HEK293 (cell line): ENCODE results near the gene NYNRIN.

Source experiments
- CTCF ChIA-PET: fragments of 350-600 bp; formaldehyde crosslinking; extraction: SDS; loops from one replicate; lab custom pipeline; 2021; ENCODE audit warnings: antibody characterized with exemption; lab: Yijun Ruan, JAX
- POLR2A ChIA-PET: fragments of 300-600 bp; formaldehyde crosslinking; extraction: SDS; loops from one replicate; lab custom pipeline; 2020; ENCODE audit warnings: antibody characterized with exemption, inconsistent platforms; lab: Yijun Ruan, JAX
- H3K27ac ChIP-seq: fragments of 200-500 bp; sonication (Bioruptor generic); 2 replicates; pipeline ENCODE4 v1.5.1; 2014; ENCODE audit warnings: low read depth, low read length, control low read depth, inconsistent platforms; ENCODE audit errors: extremely low read depth
- H3K36me3 ChIP-seq, 2 experiments: fragments of 200-500 bp in 1 of 2; sonication (Bioruptor generic) in 1 of 2; 1 replicate in 1 of 2; 2 replicates in 1 of 2; pipeline ENCODE4 v1.5.1; 2014 to 2017; ENCODE audit warnings: inconsistent platforms in 2 of 2, low read length in 2 of 2; ENCODE audit not compliant: control insufficient read depth in 2 of 2, insufficient read depth in 1 of 2
- H3K4me1 ChIP-seq: fragments of 200-500 bp; sonication (Bioruptor generic); 2 replicates; pipeline ENCODE4 v1.5.1; 2014; ENCODE audit warnings: mild to moderate bottlenecking, low read length, inconsistent platforms; ENCODE audit not compliant: control insufficient read depth, insufficient read depth
- H3K4me3 ChIP-seq: 2 replicates; pipeline ENCODE4 v1.5.1; 2011; ENCODE audit warnings: low read depth, mild to moderate bottlenecking, control low read depth, low read length, moderate library complexity
- H3K9me3 ChIP-seq: fragments of 200-500 bp; sonication (Bioruptor generic); 2 replicates; pipeline ENCODE4 v1.5.1; 2014; ENCODE audit warnings: low read depth, low read length, inconsistent platforms; ENCODE audit not compliant: control insufficient read depth, insufficient read depth
- BCL11A ChIP-seq: fragments of 450-650 bp; formaldehyde crosslinking; IDR thresholded peaks from 2 replicates; pipeline ENCODE4 v1.5.1; 2016; ENCODE audit warnings: low read depth, missing biosample characterization, missing genetic modification characterization
- BCL11B ChIP-seq: fragments of 450-650 bp; formaldehyde crosslinking; IDR thresholded peaks from 2 replicates; pipeline ENCODE4 v1.5.1; 2016; ENCODE audit warnings: low read depth, missing biosample characterization, missing genetic modification characterization
- INSM2 ChIP-seq: fragments of 450-650 bp; formaldehyde crosslinking; IDR thresholded peaks from 2 replicates; pipeline ENCODE4 v1.5.1; 2016; ENCODE audit warnings: missing biosample characterization, missing genetic modification characterization
- KLF8 ChIP-seq: fragments of 450-650 bp; formaldehyde crosslinking; IDR thresholded peaks from 2 replicates; pipeline ENCODE4 v1.5.1; 2016; ENCODE audit warnings: missing biosample characterization, missing genetic modification characterization
- RBAK ChIP-seq: fragments of 450-650 bp; formaldehyde crosslinking; IDR thresholded peaks from 2 replicates; pipeline ENCODE4 v1.5.1; 2016; ENCODE audit warnings: missing biosample characterization, missing genetic modification characterization
- REPIN1 ChIP-seq: fragments of 450-650 bp; formaldehyde crosslinking; IDR thresholded peaks from 2 replicates; pipeline ENCODE4 v1.5.1; 2017; ENCODE audit warnings: missing biosample characterization, missing genetic modification characterization, low read depth
- ZBTB1 ChIP-seq: fragments of 450-650 bp; formaldehyde crosslinking; IDR thresholded peaks from 2 replicates; pipeline ENCODE4 v1.5.1; 2016; ENCODE audit warnings: missing biosample characterization, missing genetic modification characterization
- ZBTB17 ChIP-seq: fragments of 450-650 bp; formaldehyde crosslinking; IDR thresholded peaks from 2 replicates; pipeline ENCODE4 v1.5.1; 2016; ENCODE audit warnings: missing biosample characterization, missing genetic modification characterization
- ZNF132 ChIP-seq: fragments of 450-650 bp; formaldehyde crosslinking; IDR thresholded peaks from 2 replicates; pipeline ENCODE4 v1.5.1; 2017; ENCODE audit warnings: missing biosample characterization, missing genetic modification characterization, borderline replicate concordance
- ZNF138 ChIP-seq: fragments of 450-650 bp; formaldehyde crosslinking; IDR thresholded peaks from 2 replicates; pipeline ENCODE4 v1.5.1; 2016; ENCODE audit warnings: missing biosample characterization, missing genetic modification characterization, borderline replicate concordance
- ZNF175 ChIP-seq: fragments of 450-650 bp; formaldehyde crosslinking; IDR thresholded peaks from 2 replicates; pipeline ENCODE4 v1.5.1; 2016; ENCODE audit warnings: missing biosample characterization, missing genetic modification characterization
- ZNF214 ChIP-seq: fragments of 450-650 bp; formaldehyde crosslinking; IDR thresholded peaks from 2 replicates; pipeline ENCODE4 v1.5.1; 2017; ENCODE audit warnings: missing biosample characterization, mild to moderate bottlenecking, missing genetic modification characterization, borderline replicate concordance
- ZNF248 ChIP-seq: fragments of 450-650 bp; formaldehyde crosslinking; IDR thresholded peaks from 2 replicates; pipeline ENCODE4 v1.5.1; 2017; ENCODE audit warnings: missing biosample characterization, missing genetic modification characterization
- ZNF335 ChIP-seq: fragments of 450-650 bp; formaldehyde crosslinking; conservative IDR thresholded peaks from 2 replicates; pipeline ENCODE4 v1.5.1; 2016; ENCODE audit warnings: missing biosample characterization, missing genetic modification characterization
- ZNF366 ChIP-seq: fragments of 450-650 bp; formaldehyde crosslinking; conservative IDR thresholded peaks from 2 replicates; pipeline ENCODE4 v1.5.1; 2016; ENCODE audit warnings: missing biosample characterization, missing genetic modification characterization
- ZNF37A ChIP-seq: fragments of 450-650 bp; IDR thresholded peaks from 2 replicates; pipeline ENCODE4 v1.5.1; 2018; ENCODE audit warnings: missing biosample characterization, missing genetic modification characterization
- ZNF404 ChIP-seq: fragments of 450-650 bp; formaldehyde crosslinking; IDR thresholded peaks from 2 replicates; pipeline ENCODE4 v1.5.1; 2017; ENCODE audit warnings: missing biosample characterization, missing genetic modification characterization
- ZNF433 ChIP-seq: fragments of 450-650 bp; formaldehyde crosslinking; IDR thresholded peaks from 2 replicates; pipeline ENCODE4 v1.5.1; 2016; ENCODE audit warnings: missing biosample characterization, missing genetic modification characterization, low read depth
- ZNF48 ChIP-seq: fragments of 450-650 bp; formaldehyde crosslinking; IDR thresholded peaks from 2 replicates; pipeline ENCODE4 v1.5.1; 2016; ENCODE audit warnings: missing biosample characterization, missing genetic modification characterization
- ZNF561 ChIP-seq: fragments of 450-650 bp; IDR thresholded peaks from 2 replicates; pipeline ENCODE4 v1.5.1; 2018; ENCODE audit warnings: missing biosample characterization, missing genetic modification characterization, borderline replicate concordance
- ZNF701 ChIP-seq: fragments of 450-650 bp; formaldehyde crosslinking; IDR thresholded peaks from 2 replicates; pipeline ENCODE4 v1.5.1; 2016; ENCODE audit warnings: missing biosample characterization, missing genetic modification characterization
- ZNF776 ChIP-seq: fragments of 450-650 bp; formaldehyde crosslinking; IDR thresholded peaks from 2 replicates; pipeline ENCODE4 v1.5.0; 2017; ENCODE audit warnings: missing biosample characterization, missing genetic modification characterization, borderline replicate concordance
- ZNF791 ChIP-seq: fragments of 450-650 bp; formaldehyde crosslinking; IDR thresholded peaks from 2 replicates; pipeline ENCODE4 v1.5.1; 2016; ENCODE audit warnings: missing biosample characterization, missing genetic modification characterization
- ZNF837 ChIP-seq: fragments of 450-650 bp; formaldehyde crosslinking; IDR thresholded peaks from 2 replicates; pipeline ENCODE4 v1.5.1; 2016; ENCODE audit warnings: missing biosample characterization, missing genetic modification characterization
- ZNF843 ChIP-seq: fragments of 450-650 bp; formaldehyde crosslinking; IDR thresholded peaks from 2 replicates; pipeline ENCODE4 v1.5.1; 2016; ENCODE audit warnings: missing biosample characterization, missing genetic modification characterization

Gene NYNRIN

GRCh38 chr14:24381363-24382063 is 17.3 kb upstream of the NYNRIN start:
- ChIA-PET CTCF (interaction anchor here (0.9 to 3.0 kb wide), 5 partner anchors 16 to 50 kb away, joined by 3 to 21 read pairs (median 4); partner anchors contain the start of genes CBLN3 and KHNYN), POLR2A (interaction anchor here (1.9 kb wide), 1 partner anchor 48 kb away, joined by 4 read pairs; the partner anchor contains the start of genes CBLN3 and KHNYN)
- Histone ChIP-seq H3K4me1 (peaks cover 8% of the 10 kb centered on the region), H3K27ac (no peak overlapping the region), H3K36me3 (peaks cover 0 to 9% of the 10 kb centered on the region in 2 experiments; a peak in 1 of 3 replicates), H3K4me3 (no peak overlapping the region), H3K9me3 (no peaks in the 10 kb centered on the region)
- TF ChIP-seq BCL11B (tag by site-specific recombination): no peak
- TF ChIP-seq ZNF214 (tag by site-specific recombination): no peak
- TF ChIP-seq INSM2 (tag by site-specific recombination): no peak

- ChIA-PET CTCF (interaction anchor here (0.9 to 1.7 kb wide), 4 partner anchors 17 to 60 kb away, joined by 3 to 10 read pairs (median 4); no protein-coding TSS in a partner anchor), POLR2A (interaction anchor here (1.9 kb wide), 1 partner anchor 48 kb away, joined by 4 read pairs; the partner anchor contains the start of genes CBLN3 and KHNYN)
- H3K4me3 ChIP-seq: no peak overlapping the region
- H3K4me1 ChIP-seq: peaks cover 7% of the 10 kb centered on the region
- TF ChIP-seq ZBTB17 (tag by site-specific recombination): no peak
- TF ChIP-seq ZNF248: no peak
- no peak for TF ChIP-seq ZNF701
- no peak for TF ChIP-seq BCL11A (tag by site-specific recombination)
- no peak for TF ChIP-seq ZNF366
- no peak for TF ChIP-seq ZNF175 (tag by site-specific recombination)
- no peak for TF ChIP-seq ZNF37A (tag by site-specific recombination)
- no peaks in the 10 kb centered on the region for H3K9me3 ChIP-seq
- peaks cover 0 to 4% of the 10 kb centered on the region in 2 experiments; a peak in 1 of 3 replicates for H3K36me3 ChIP-seq
- no peak overlapping the region for H3K27ac ChIP-seq
Observed at GRCh38 chr14:24382064-24382371, 16.8 kb upstream of the NYNRIN start.

- H3K4me3 ChIP-seq: no peak overlapping the region
- CTCF ChIA-PET: interaction anchor here (0.5 to 1.2 kb wide), 3 partner anchors 9 to 19 kb away, joined by 3 read pairs; no protein-coding TSS in a partner anchor
- peaks cover 5% of the 10 kb centered on the region for H3K4me1 ChIP-seq
- TF ChIP-seq ZNF404 (tag by site-specific recombination) (no peak), ZNF791 (tag by site-specific recombination) (no peak), ZNF138 (no peak), ZNF561 (no peak), ZNF837 (tag by site-specific recombination) (no peak), ZNF433 (tag by site-specific recombination) (no peak), ZNF843 (no peak), ZBTB1 (tag by site-specific recombination) (no peak), REPIN1 (tag by site-specific recombination) (no peak), RBAK (tag by site-specific recombination) (no peak), ZNF335 (tag by site-specific recombination) (no peak), ZNF776 (tag by site-specific recombination) (no peak), ZNF48 (no peak), KLF8 (tag by site-specific recombination) (no peak), ZNF132 (no peak)
- TF ChIP-seq, all 188 proteins: peak for 0
- no peak overlapping the region for H3K27ac ChIP-seq
- POLR2A ChIA-PET: no interaction called here
- H3K9me3 ChIP-seq: no peaks in the 10 kb centered on the region
- H3K36me3 ChIP-seq: no peaks in the 10 kb centered on the region
Observed at GRCh38 chr14:24384169-24384568, 14.6 kb upstream of the NYNRIN start.
